GM12878 (cell line): ENCODE measurements around the gene QSOX1. TPM values are rescaled to one million over a fixed set of nuclear protein-coding genes. Genes with fewer than 3 reads are reported as not detected.

Source experiments
- ATAC-seq: fragments of 200-7000 bp; cut with Tn5 transposase; 3 replicates; pipeline ENCODE4 v1.9.1; 2020; ENCODE audit warnings: mild to moderate bottlenecking, moderate library complexity
- BruUV-seq: library from RNA; stranded (reverse); fragments of 400-500 nt; replicated peaks from 2 replicates; lab custom pipeline; 2021; lab: Mats Ljungman, UMichigan
- CTCF ChIA-PET: fragments of 300-600 bp; sonication (Branson Sonifier 250); formaldehyde crosslinking; extraction: SDS; loops from one replicate; lab custom pipeline; 2021; ENCODE audit warnings: inconsistent platforms; lab: Yijun Ruan, JAX
- POLR2A ChIA-PET: fragments of 350-600 bp; formaldehyde crosslinking; extraction: SDS; loops from one replicate; lab custom pipeline; 2021; ENCODE audit warnings: inconsistent platforms; lab: Charles Lee
- RAD21 ChIA-PET: fragments of 300-600 bp; sonication (Branson Sonifier 250); formaldehyde crosslinking; loops from one replicate; lab custom pipeline; 2023; ENCODE audit warnings: antibody characterized with exemption; ENCODE audit not compliant: unreplicated experiment; lab: Charles Lee
- SMC1A ChIA-PET: fragments of 300-600 bp; sonication (Branson Sonifier 250); formaldehyde crosslinking; loops from one replicate; lab custom pipeline; 2023; ENCODE audit not compliant: unreplicated experiment, uncharacterized antibody; lab: Charles Lee
- DNase-seq: peaks from one replicate; pipeline ENCODE4 v3.0.0-alpha.2; 2011; ENCODE audit warnings: low read depth, low spot score
- FAIRE-seq: peaks from 3 replicates; lab custom pipeline; 2011; peaks lifted over from hg19 to GRCh38; lab: Jason Lieb, UNC
- H2AFZ ChIP-seq: 2 replicates; pipeline ENCODE4 v1.6.0; 2011; ENCODE audit warnings: low read depth, low read length, control low read depth; ENCODE audit not compliant: control insufficient read depth
- H3K27ac ChIP-seq: 2 replicates; pipeline ENCODE4 v1.5.1; 2011; ENCODE audit warnings: control low read depth; ENCODE audit not compliant: control insufficient read depth, insufficient read depth
- H3K27me3 ChIP-seq, 2 experiments: replicated peaks in 1 of 2; 2 replicates each; pipeline versions ENCODE4 v1.6.0 to v1.6.1; 2011; ENCODE audit warnings: low read length in 1 of 2; ENCODE audit not compliant: control insufficient read depth in 2 of 2, insufficient read depth in 2 of 2
- H3K36me3 ChIP-seq, 2 experiments: 2 replicates each; pipeline ENCODE4 v1.5.1; 2011; ENCODE audit warnings: low read length in 1 of 2; ENCODE audit not compliant: control insufficient read depth in 2 of 2, insufficient read depth in 2 of 2
- H3K4me1 ChIP-seq: 2 replicates; pipeline ENCODE4 v1.6.1; 2011; ENCODE audit warnings: mild to moderate bottlenecking, low read length, moderate library complexity, mixed read lengths; ENCODE audit not compliant: control insufficient read depth, insufficient read depth
- H3K4me2 ChIP-seq: 2 replicates; pipeline ENCODE4 v1.6.0; 2011; ENCODE audit warnings: control low read depth; ENCODE audit not compliant: control insufficient read depth, insufficient read depth
- H3K4me3 ChIP-seq: fragments of 200-600 bp; sonication (generic); 2 replicates; pipeline ENCODE4 v1.5.1; 2016
- H3K79me2 ChIP-seq: 2 replicates; pipeline ENCODE4 v1.6.0; 2011; ENCODE audit warnings: low read length; ENCODE audit not compliant: control insufficient read depth, insufficient read depth
- H3K9ac ChIP-seq: 2 replicates; pipeline ENCODE4 v1.8.0; 2011; ENCODE audit warnings: low read length, control low read depth, mixed read lengths; ENCODE audit not compliant: control insufficient read depth, insufficient read depth
- H3K9me3 ChIP-seq: replicated peaks from 3 replicates; pipeline ENCODE4 v1.5.1; 2011; ENCODE audit warnings: mild to moderate bottlenecking, low read length; ENCODE audit not compliant: control insufficient read depth, insufficient read depth
- H4K20me1 ChIP-seq: 2 replicates; pipeline ENCODE4 v1.6.0; 2011; ENCODE audit not compliant: control insufficient read depth, insufficient read depth
- CBFB ChIP-seq: IDR thresholded peaks from 2 replicates; pipeline ENCODE4 v1.6.1; 2016; ENCODE audit warnings: antibody characterized with exemption, low read depth
- CEBPB ChIP-seq, 2 experiments: fragments of 150-350 bp in 1 of 2; IDR thresholded peaks; 2 replicates each; pipeline ENCODE4 v1.6.1; 2012 to 2014; ENCODE audit warnings: low read depth in 2 of 2, low read length in 2 of 2, borderline replicate concordance in 1 of 2, inconsistent platforms in 1 of 2
- CHD4 ChIP-seq: fragments of 200-600 bp; sonication (generic); IDR thresholded peaks from 2 replicates; pipeline ENCODE4 v1.6.1; 2016; ENCODE audit warnings: mild to moderate bottlenecking
- FOXM1 ChIP-seq: IDR thresholded peaks from 2 replicates; pipeline ENCODE4 v1.6.1; 2012; ENCODE audit warnings: low read depth, mild to moderate bottlenecking, inconsistent platforms, low read length, moderate library complexity
- IKZF2 ChIP-seq, 2 experiments: fragments of 450-650 bp; IDR thresholded peaks; 2 replicates each; pipeline ENCODE4 v1.6.1; 2017; ENCODE audit warnings: mild to moderate bottlenecking in 2 of 2, moderate library complexity in 2 of 2
- JUNB ChIP-seq: IDR thresholded peaks from 2 replicates; pipeline ENCODE4 v1.6.1; 2016; ENCODE audit warnings: antibody characterized with exemption, mild to moderate bottlenecking
- MTA3 ChIP-seq: IDR thresholded peaks from 2 replicates; pipeline ENCODE4 v1.6.1; 2012; ENCODE audit warnings: low read length, inconsistent platforms, borderline replicate concordance
- NR2C1 ChIP-seq: fragments of 450-650 bp; IDR thresholded peaks from 2 replicates; pipeline ENCODE4 v1.6.1; 2017; ENCODE audit warnings: antibody characterized with exemption, mild to moderate bottlenecking, moderate library complexity
- WGBS: methylation state at CpG from one replicate; pipeline ENCODE4 v1.1.6; 2016; ENCODE audit warnings: low lambda C conversion rate; ENCODE audit not compliant: insufficient replicate concordance, insufficient coverage; ENCODE audit errors: missing lambda C conversion rate; 5-methylcytosine and 5-hydroxymethylcytosine counted together
- in situ Hi-C: fragments of 300-500 bp; cut with MboI; formaldehyde crosslinking; loops from 9 replicates; pipeline ENCODE4 v1.14.3; 2018; ENCODE audit warnings: mixed read lengths
- intact Hi-C: fragments of 100-400 bp; cut with micrococcal nuclease; formaldehyde crosslinking; loops from one replicate; pipeline ENCODE4 v1.14.2; 2022; ENCODE audit not compliant: unreplicated experiment
- polyA plus RNA-seq, 11 experiments: library from polyadenylated mRNA; depleted of rRNA in 4 of 11; unstranded in 6 of 11; stranded (reverse) in 5 of 11; fragments of >200 nt; fragmentation: Nextera tagmentation in 4 of 11; fragmentation: Illumina TruSeq in 1 of 11; extraction: Ambion mirVana in 4 of 11; extraction: Trizol in 1 of 11; gene quantifications; 1 replicate in 1 of 11; 2 replicates in 10 of 11; pipeline versions ENCODE4 v1.2.1 to v1.2.3, GENCODE V29; 2011 to 2016; ENCODE audit warnings: inconsistent platforms in 2 of 11, missing spikeins in 2 of 11, low read depth in 1 of 11
- total RNA-seq, 4 experiments: library from RNA; depleted of rRNA in 3 of 4; stranded (reverse); fragments of >200 nt in 3 of 4; fragmentation: Illumina TruSeq in 1 of 4; extraction: Trizol in 1 of 4; gene quantifications; 2 replicates each; pipeline versions ENCODE4 v1.2.1 to v1.2.3, GENCODE V29; 2013 to 2021
- TF ChIP-seq, protein P1 (sequence below): fragments of 450-650 bp; formaldehyde crosslinking; IDR thresholded peaks from 2 replicates; pipeline ENCODE4 v1.5.0; 2022; ENCODE audit warnings: mild to moderate bottlenecking, missing genetic modification characterization
- TF ChIP-seq, protein P2 (sequence below): fragments of 450-650 bp; IDR thresholded peaks from 2 replicates; pipeline ENCODE4 v1.6.1; 2017; ENCODE audit warnings: mild to moderate bottlenecking
- TF ChIP-seq, protein P3 (sequence below): IDR thresholded peaks from 2 replicates; pipeline ENCODE4 v1.6.1; 2011; ENCODE audit warnings: borderline replicate concordance, low read depth, mild to moderate bottlenecking, moderate library complexity, mixed read lengths, low read length; ENCODE audit not compliant: insufficient read depth; ENCODE audit errors: extremely low read length
- TF ChIP-seq, protein P4 (sequence below): fragments of 450-650 bp; IDR thresholded peaks from 2 replicates; pipeline ENCODE4 v1.6.1; 2017; ENCODE audit warnings: borderline replicate concordance
- TF ChIP-seq, protein P5 (sequence below): fragments of 450-650 bp; IDR thresholded peaks from 2 replicates; pipeline ENCODE4 v1.6.1; 2018; ENCODE audit warnings: borderline replicate concordance, mild to moderate bottlenecking; ENCODE audit not compliant: partially characterized antibody

QSOX1 gene
- total and polyA plus RNA-seq, 10 of the 15 experiments (the other 5 are each of a cell fraction or from before 2014, with no cell fraction given) = 1.8 to 31.3 (median 11.2) TPM

DNA sequence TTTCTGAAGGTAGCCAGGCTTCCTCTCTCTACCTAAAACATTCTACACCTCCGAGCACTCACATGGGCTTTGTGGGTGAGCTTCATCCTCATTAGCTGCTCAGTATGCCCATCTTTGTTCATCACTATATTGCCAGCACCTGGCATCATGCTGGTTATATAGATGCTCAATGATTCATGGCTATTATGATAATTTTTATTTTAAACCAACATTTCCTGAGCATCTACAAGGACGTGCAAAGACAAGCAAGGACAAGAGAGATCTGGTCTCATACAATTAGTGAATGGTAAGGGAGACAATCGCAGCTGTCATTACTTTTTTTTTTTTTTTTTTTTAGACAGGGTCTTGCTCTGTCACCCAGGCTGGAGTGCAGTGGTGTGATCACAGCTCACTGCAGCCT, 11.3 kb upstream of the QSOX1 start:
- Histone ChIP-seq H3K9me3 (no peaks in the 10 kb centered on the region), H3K27me3 (0 out of 4 replicates have a peak, but pooled peaks cover 0 to 1% of the 10 kb centered on the region in 2 experiments), H3K36me3 (no peaks in the 10 kb centered on the region), H3K27ac (no peak overlapping the region), H3K9ac (no peak overlapping the region), H2AFZ (no peak overlapping the region), H4K20me1 (no peaks in the 10 kb centered on the region), H3K4me2 (no peak overlapping the region), H3K79me2 (no peaks in the 10 kb centered on the region), H3K4me1 (no peaks in the 10 kb centered on the region), H3K4me3 (no peak overlapping the region)
- no TSS peak for BruUV-seq
- WGBS = 26% methylated on average over 3 of the region's 3 CpGs
- ChIA-PET SMC1A (interaction anchor here (0.5 kb wide), 1 partner anchor 334 kb away, joined by 3 read pairs; no protein-coding TSS in a partner anchor), CTCF (interaction anchor here (1.9 kb wide), 1 partner anchor 36 kb away, joined by 6 read pairs; no protein-coding TSS in a partner anchor), POLR2A (interaction anchor here (0.8 kb wide), 1 partner anchor 12 kb away, joined by 3 read pairs; no protein-coding TSS in a partner anchor), RAD21 (interaction anchor here (1.3 kb wide), 1 partner anchor 26 kb away, joined by 3 read pairs; no protein-coding TSS in a partner anchor)
- in situ Hi-C loops (no loop called here), intact Hi-C loops (no loop called here)
- no peak for FAIRE-seq
- no peak for ATAC-seq
- DNase-seq = no peak
- TF ChIP-seq CBFB (no peak), JUNB (no peak), MTA3 (no peak), NR2C1 (no peak), CEBPB (IDR thresholded peaks at IDR 0.05; ENCODE audit: borderline replicate concordance in 1 of 2, low read depth in 2 of 2, low read length in 2 of 2) (no peak), FOXM1 (no peak), IKZF2 (IDR thresholded peaks at IDR 0.05) (no peak), CHD4 (no peak)
- TF ChIP-seq, protein P1, sequence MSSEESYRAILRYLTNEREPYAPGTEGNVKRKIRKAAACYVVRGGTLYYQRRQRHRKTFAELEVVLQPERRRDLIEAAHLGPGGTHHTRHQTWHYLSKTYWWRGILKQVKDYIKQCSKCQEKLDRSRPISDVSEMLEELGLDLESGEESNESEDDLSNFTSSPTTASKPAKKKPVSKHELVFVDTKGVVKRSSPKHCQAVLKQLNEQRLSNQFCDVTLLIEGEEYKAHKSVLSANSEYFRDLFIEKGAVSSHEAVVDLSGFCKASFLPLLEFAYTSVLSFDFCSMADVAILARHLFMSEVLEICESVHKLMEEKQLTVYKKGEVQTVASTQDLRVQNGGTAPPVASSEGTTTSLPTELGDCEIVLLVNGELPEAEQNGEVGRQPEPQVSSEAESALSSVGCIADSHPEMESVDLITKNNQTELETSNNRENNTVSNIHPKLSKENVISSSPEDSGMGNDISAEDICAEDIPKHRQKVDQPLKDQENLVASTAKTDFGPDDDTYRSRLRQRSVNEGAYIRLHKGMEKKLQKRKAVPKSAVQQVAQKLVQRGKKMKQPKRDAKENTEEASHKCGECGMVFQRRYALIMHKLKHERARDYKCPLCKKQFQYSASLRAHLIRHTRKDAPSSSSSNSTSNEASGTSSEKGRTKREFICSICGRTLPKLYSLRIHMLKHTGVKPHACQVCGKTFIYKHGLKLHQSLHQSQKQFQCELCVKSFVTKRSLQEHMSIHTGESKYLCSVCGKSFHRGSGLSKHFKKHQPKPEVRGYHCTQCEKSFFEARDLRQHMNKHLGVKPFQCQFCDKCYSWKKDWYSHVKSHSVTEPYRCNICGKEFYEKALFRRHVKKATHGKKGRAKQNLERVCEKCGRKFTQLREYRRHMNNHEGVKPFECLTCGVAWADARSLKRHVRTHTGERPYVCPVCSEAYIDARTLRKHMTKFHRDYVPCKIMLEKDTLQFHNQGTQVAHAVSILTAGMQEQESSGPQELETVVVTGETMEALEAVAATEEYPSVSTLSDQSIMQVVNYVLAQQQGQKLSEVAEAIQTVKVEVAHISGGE (CRISPR knock-in tag) = no peak
- TF ChIP-seq, protein P2, sequence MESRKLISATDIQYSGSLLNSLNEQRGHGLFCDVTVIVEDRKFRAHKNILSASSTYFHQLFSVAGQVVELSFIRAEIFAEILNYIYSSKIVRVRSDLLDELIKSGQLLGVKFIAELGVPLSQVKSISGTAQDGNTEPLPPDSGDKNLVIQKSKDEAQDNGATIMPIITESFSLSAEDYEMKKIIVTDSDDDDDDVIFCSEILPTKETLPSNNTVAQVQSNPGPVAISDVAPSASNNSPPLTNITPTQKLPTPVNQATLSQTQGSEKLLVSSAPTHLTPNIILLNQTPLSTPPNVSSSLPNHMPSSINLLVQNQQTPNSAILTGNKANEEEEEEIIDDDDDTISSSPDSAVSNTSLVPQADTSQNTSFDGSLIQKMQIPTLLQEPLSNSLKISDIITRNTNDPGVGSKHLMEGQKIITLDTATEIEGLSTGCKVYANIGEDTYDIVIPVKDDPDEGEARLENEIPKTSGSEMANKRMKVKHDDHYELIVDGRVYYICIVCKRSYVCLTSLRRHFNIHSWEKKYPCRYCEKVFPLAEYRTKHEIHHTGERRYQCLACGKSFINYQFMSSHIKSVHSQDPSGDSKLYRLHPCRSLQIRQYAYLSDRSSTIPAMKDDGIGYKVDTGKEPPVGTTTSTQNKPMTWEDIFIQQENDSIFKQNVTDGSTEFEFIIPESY = no peak
- TF ChIP-seq, protein P3, sequence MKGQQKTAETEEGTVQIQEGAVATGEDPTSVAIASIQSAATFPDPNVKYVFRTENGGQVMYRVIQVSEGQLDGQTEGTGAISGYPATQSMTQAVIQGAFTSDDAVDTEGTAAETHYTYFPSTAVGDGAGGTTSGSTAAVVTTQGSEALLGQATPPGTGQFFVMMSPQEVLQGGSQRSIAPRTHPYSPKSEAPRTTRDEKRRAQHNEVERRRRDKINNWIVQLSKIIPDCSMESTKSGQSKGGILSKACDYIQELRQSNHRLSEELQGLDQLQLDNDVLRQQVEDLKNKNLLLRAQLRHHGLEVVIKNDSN = no peak
- TF ChIP-seq, protein P4, sequence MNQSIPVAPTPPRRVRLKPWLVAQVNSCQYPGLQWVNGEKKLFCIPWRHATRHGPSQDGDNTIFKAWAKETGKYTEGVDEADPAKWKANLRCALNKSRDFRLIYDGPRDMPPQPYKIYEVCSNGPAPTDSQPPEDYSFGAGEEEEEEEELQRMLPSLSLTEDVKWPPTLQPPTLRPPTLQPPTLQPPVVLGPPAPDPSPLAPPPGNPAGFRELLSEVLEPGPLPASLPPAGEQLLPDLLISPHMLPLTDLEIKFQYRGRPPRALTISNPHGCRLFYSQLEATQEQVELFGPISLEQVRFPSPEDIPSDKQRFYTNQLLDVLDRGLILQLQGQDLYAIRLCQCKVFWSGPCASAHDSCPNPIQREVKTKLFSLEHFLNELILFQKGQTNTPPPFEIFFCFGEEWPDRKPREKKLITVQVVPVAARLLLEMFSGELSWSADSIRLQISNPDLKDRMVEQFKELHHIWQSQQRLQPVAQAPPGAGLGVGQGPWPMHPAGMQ = no peak
- TF ChIP-seq, protein P5, sequence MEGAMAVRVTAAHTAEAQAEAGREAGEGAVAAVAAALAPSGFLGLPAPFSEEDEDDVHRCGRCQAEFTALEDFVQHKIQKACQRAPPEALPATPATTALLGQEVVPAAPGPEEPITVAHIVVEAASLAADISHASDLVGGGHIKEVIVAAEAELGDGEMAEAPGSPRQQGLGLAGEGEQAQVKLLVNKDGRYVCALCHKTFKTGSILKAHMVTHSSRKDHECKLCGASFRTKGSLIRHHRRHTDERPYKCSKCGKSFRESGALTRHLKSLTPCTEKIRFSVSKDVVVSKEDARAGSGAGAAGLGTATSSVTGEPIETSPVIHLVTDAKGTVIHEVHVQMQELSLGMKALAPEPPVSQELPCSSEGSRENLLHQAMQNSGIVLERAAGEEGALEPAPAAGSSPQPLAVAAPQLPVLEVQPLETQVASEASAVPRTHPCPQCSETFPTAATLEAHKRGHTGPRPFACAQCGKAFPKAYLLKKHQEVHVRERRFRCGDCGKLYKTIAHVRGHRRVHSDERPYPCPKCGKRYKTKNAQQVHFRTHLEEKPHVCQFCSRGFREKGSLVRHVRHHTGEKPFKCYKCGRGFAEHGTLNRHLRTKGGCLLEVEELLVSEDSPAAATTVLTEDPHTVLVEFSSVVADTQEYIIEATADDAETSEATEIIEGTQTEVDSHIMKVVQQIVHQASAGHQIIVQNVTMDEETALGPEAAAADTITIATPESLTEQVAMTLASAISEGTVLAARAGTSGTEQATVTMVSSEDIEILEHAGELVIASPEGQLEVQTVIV = no peak
